ENCODE data around the gene ZNF24. TPM values are rescaled to one million over a fixed set of nuclear protein-coding genes. Genes with fewer than 3 reads are reported as not detected.

The ZNF24 gene
- polyA plus RNA-seq, 3 donors = 12.9 to 64.4 (median 54.3) TPM

DNA sequence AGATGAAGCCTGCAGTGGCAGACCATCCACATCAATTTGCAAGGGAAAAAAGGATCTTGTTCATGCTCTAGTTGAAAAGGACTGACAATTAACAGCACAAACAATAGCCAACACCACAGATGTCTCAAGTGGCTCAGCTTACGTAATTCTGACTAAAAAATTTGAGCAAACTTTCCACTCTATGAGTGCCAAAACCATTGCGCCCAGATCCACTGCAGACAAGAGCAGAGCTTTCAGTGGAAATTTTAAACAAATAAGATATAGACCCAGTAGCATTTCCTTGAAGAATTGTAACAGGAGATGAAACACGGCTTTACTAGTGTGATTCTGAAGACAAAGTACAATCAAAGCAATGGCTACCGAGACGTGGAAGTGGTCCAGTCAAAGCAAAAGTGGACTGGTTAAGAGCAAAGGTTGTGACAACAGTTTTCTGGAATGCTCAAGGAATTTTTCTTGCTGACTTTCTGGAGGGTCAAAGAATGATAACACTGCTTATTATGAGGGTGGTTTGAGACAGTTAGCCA, 44.9 kb upstream of the ZNF24 start:
- WGBS (ENCODE audit: insufficient coverage) = 57% methylated on average over 4 of the region's 5 CpGs
- intact Hi-C loops (cut with micrococcal nuclease) = loop anchor here in 1 of 2 donors (5.0 kb wide), 1 partner anchor 563 kb away; no protein-coding TSS in a partner anchor
- Histone ChIP-seq H3K9ac (ENCODE audit: insufficient read depth, low read length, poor library complexity, severe bottlenecking) (no peak overlapping the region), H3K27me3 (ENCODE audit: control insufficient read depth in 2 of 2, insufficient read depth in 2 of 2, low read length in 2 of 2) (peaks cover 0 to 2% of the 10 kb centered on the region in 2 donors), H3K4me3 (replicated peaks in 1 of 3; ENCODE audit: low read depth in 2 of 3, low read length in 3 of 3) (no peak overlapping the region), H3K27ac (ENCODE audit: low read depth in 1 of 2, low read length in 2 of 2) (no peak overlapping the region), H3K4me1 (ENCODE audit: control insufficient read depth in 1 of 2, insufficient read depth in 2 of 2, low read length in 2 of 2) (no peaks in the 10 kb centered on the region), H3K4me2 (replicated peaks; ENCODE audit: extremely low read depth, low read length, poor library complexity, severe bottlenecking) (no peak overlapping the region), H3K9me3 (replicated peaks in 1 of 2; ENCODE audit: control insufficient read depth in 1 of 2, insufficient read depth in 1 of 2, low read length in 2 of 2) (no peaks in the 10 kb centered on the region), H3K36me3 (replicated peaks in 1 of 2; ENCODE audit: control insufficient read depth in 1 of 2, insufficient read depth in 2 of 2, low read length in 2 of 2) (no peaks in the 10 kb centered on the region), H3K79me2 (ENCODE audit: insufficient read depth, low read length) (no peaks in the 10 kb centered on the region), H4K20me1 (ENCODE audit: insufficient read depth, low read length) (no peaks in the 10 kb centered on the region), H2AFZ (ENCODE audit: insufficient read depth, low read depth, low read length, poor library complexity, severe bottlenecking) (no peak overlapping the region)
- Mint-ChIP-seq H3K9me3 (peaks cover 0 to 3% (median 0%) of the 10 kb centered on the region in 7 donors), H3K27ac (no peak overlapping the region), H3K4me1 (peaks cover 7% of the 10 kb centered on the region), H3K4me3 (no peak overlapping the region), H3K27me3 (ENCODE audit: low read depth in 3 of 3) (peaks cover 0 to 4% (median 2%) of the 10 kb centered on the region in 3 donors), H3K36me3 (no peaks in the 10 kb centered on the region)
- TF ChIP-seq CTCF (IDR thresholded peaks at IDR 0.05) = no peak
- DNase-seq = no peak

GRCh38 chr18:35387152-35387571, 42.9 kb upstream of the ZNF24 start:
- WGBS (ENCODE audit: insufficient coverage) = 100% methylated on average over 1 of the region's 3 CpGs

More at GRCh38 chr18:35387152-35387571, 42.9 kb upstream of the ZNF24 start:
- no peaks in the 10 kb centered on the region for H3K9me3 Mint-ChIP-seq
- H3K4me2 ChIP-seq (replicated peaks; ENCODE audit: extremely low read depth, low read length, poor library complexity, severe bottlenecking) = no peak overlapping the region
- TF ChIP-seq CTCF (IDR thresholded peaks at IDR 0.05) = no peak
- no peak for DNase-seq
- H3K9ac ChIP-seq (ENCODE audit: insufficient read depth, low read length, poor library complexity, severe bottlenecking) = no peak overlapping the region
- H3K79me2 ChIP-seq (ENCODE audit: insufficient read depth, low read length) = no peaks in the 10 kb centered on the region
- no peak overlapping the region for H3K27ac ChIP-seq (ENCODE audit: low read depth in 1 of 2, low read length in 2 of 2)
- H3K36me3 Mint-ChIP-seq = no peaks in the 10 kb centered on the region
- no peaks in the 10 kb centered on the region for H3K36me3 ChIP-seq (replicated peaks in 1 of 2; ENCODE audit: control insufficient read depth in 1 of 2, insufficient read depth in 2 of 2, low read length in 2 of 2)
- H3K4me1 ChIP-seq (ENCODE audit: control insufficient read depth in 1 of 2, insufficient read depth in 2 of 2, low read length in 2 of 2) = no peaks in the 10 kb centered on the region
- no peak overlapping the region for H3K27ac Mint-ChIP-seq
- peaks cover 0 to 2% of the 10 kb centered on the region in 2 donors for H3K27me3 ChIP-seq (ENCODE audit: control insufficient read depth in 2 of 2, insufficient read depth in 2 of 2, low read length in 2 of 2)
- H3K4me3 ChIP-seq (replicated peaks in 1 of 3; ENCODE audit: low read depth in 2 of 3, low read length in 3 of 3) = no peak overlapping the region
- H2AFZ ChIP-seq (ENCODE audit: insufficient read depth, low read depth, low read length, poor library complexity, severe bottlenecking) = no peak overlapping the region
- intact Hi-C loops (cut with micrococcal nuclease) = loop anchor here in 1 of 2 donors (5.0 kb wide), 1 partner anchor 565 kb away; no protein-coding TSS in a partner anchor
- H3K4me3 Mint-ChIP-seq = no peak overlapping the region
- peaks cover 0 to 4% (median 2%) of the 10 kb centered on the region in 3 donors for H3K27me3 Mint-ChIP-seq (ENCODE audit: low read depth in 3 of 3)
- H3K9me3 ChIP-seq (replicated peaks in 1 of 2; ENCODE audit: control insufficient read depth in 1 of 2, insufficient read depth in 1 of 2, low read length in 2 of 2) = no peaks in the 10 kb centered on the region
- peaks cover 7% of the 10 kb centered on the region for H3K4me1 Mint-ChIP-seq
- H4K20me1 ChIP-seq (ENCODE audit: insufficient read depth, low read length) = no peaks in the 10 kb centered on the region
